Measurements from ENCODE around the gene DMRTC2. TPM values are rescaled to one million over a fixed set of nuclear protein-coding genes. Genes with fewer than 3 reads are reported as not detected.

DMRTC2 gene
- total RNA-seq (2014; rRNA removed) = not detected in 2 replicates
- polyA plus RNA-seq (2012) = not detected

- no peak for DNase-seq (ENCODE audit: low read depth)
Measured at GRCh38 chr19:41845001-41845050, at the start of gene DMRTC2. DMRTC2 (plus strand) TSS chr19:41845042; CDS start chr19:41847429, 2,387 bp downstream.

DNA sequence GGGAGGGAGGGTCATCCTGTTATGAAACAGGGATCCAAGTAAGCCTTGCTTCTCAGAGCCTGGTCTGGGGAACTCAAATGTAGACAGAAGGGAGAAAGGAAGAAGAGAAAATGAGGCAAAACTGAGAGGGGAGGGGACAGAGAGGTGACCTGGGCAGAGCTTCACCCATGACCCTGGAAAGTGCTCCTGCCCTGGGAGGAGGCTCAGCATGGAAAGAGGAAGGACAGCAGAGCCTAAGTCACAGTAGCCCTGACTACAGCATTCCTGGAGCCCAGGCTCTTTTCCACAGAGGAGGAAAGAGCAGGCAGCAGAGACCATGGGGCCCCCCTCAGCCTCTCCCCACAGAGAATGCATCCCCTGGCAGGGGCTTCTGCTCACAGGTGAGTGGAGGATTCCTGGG lies 48.5 kb upstream of the DMRTC2 start, which contains the start of gene CEACAM3:
Gene CEACAM3, plus strand, starts transcription at position 226 of the 400 bp plus-strand sequence. Its CDS starts 91 bp downstream, at position 317.
- no peak for DNase-seq (ENCODE audit: low read depth)

- DNase-seq (ENCODE audit: low read depth) = no peak
Measured at GRCh38 chr19:41796901-41797300, 47.9 kb upstream of the DMRTC2 start.

DNA sequence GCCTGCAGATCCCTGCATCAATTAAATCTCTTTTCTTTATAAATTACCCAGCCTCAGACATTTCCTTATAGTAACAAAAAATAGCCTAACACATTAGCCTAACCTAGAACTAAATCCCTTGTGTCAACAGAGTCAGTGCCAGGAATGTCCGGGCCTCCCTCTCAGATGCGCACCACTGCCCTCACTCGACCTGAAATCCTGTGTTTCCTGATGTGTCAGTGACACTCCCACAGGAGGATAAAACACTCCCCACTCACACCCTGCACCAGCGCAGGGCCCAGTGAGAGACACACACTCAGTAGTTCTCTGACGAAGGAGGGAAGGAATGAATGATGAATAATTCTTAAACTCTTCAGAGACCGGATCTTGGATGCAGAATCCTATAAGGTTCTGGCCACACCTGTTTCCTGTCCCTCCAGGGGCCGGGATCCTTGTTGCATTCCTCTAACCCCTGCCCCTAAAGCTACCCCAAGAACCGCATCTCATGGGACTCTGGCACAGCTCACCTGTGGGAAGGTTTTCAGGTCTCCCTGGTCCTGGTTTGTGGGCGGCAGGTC lies 45.3 kb upstream of the DMRTC2 start:
- DNase-seq (ENCODE audit: low read depth) = no peak

DNA sequence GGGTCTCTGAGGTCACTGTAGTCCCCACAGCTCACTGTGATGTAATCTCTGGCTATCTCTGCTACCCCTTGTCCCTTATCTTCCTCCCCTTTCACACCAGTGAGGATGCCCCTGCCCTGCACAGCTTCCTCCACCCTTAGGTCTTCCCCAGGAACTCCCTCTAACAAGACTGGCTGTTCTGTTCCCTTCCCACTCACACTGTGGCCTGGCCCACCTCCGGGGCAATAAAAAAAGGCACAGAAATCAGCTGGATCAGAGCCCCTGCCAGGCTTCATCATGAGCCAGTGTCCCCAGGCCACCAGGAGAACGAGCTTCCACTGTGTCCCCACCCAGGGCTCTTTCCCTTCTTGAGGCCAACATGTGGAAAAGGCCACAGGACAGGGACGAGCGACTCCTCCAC lies 43.8 kb upstream of the DMRTC2 start:
- no peak for DNase-seq (ENCODE audit: low read depth)

GRCh38 chr19:41801792-41802211 lies 43.0 kb upstream of the DMRTC2 start:
- no peak for DNase-seq (ENCODE audit: low read depth)

DNA sequence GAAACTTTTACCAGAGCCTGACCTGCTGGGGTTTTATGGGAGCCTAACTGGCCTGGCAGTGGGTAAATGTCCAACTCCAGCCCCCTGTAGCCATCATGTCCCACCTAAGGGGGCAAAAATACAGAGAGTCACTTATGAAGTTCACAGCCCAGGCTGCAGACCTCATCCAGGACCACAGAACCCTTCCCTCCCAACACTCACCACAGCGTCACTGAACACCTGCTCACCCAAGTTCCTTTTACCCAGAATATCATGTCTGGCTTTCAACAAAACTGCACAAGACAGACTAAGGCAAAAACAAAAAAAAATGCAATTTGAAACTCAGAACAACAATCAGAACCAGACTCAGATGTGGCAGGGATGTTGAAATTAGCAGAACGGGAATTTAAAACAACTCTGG lies 42.1 kb upstream of the DMRTC2 start:
- no peak for DNase-seq (ENCODE audit: low read depth)

DNA sequence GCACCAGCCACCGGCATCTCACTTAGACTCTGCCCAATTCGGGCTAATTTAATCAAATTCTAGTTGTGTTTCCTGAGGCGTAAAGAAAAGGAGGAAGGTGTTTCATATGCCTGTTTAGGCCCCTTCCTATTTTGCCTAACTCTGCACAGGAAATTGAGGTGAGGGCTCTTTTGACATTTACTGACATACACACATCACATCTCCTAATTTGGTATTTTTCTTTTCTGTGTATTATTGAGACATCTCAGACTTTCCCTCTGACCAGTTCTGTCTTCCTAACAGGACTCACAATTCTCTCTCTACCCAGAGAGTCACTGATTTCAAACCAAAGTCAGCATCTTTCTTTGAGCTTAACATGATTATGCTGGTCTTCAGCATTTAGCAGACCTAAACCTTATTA lies 40.5 kb upstream of the DMRTC2 start:
- DNase-seq (ENCODE audit: low read depth) = no peak

GRCh38 chr19:41807176-41807575 lies 37.7 kb upstream of the DMRTC2 start:
- no peak for DNase-seq (ENCODE audit: low read depth)

- DNase-seq (ENCODE audit: low read depth) = no peak
Measured at GRCh38 chr19:41808663-41809566, 35.9 kb upstream of the DMRTC2 start.

DNA sequence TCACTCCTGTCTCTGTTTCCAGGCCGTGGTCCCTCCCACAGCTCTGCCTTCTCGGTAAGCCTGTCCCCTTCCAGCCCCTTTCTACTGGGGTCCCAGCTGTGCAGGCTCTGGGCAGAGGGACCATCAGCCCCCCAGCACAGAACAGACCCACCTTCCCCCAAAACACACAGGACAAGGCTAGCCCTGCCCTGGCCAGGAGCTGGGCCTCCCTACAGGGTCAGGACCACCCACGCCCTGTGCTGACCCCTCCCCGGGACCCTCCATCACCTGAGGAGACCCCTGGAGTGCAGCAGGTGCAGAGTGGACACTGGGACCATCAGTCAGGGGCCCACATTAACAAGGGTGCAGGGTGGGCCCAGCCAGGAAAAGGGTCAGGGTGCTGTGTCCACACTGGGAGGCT lies 34.5 kb upstream of the DMRTC2 start:
- DNase-seq (ENCODE audit: low read depth) = no peak

- DNase-seq (ENCODE audit: low read depth) = no peak
Measured at GRCh38 chr19:41811036-41811435, 33.8 kb upstream of the DMRTC2 start.

DNA sequence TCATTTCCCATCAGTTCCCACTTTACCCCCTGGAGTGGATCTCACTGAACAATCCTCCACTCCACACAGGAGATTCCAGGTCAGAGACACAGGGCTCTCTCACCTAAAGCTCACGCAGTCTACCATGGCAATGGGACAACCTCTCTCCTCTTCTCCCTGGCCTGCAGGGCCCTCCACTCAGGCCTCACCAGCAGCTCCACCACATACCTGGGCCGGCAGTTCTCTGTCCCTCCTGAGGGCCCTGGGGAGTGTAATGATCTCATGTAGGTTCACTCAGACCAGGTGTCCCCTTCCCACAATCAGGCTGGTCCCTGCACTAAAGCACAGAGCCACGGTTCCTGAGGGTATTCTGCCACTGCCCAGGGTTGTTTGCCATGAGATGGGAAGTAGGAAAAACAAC lies 32.9 kb upstream of the DMRTC2 start:
- DNase-seq (ENCODE audit: low read depth) = no peak

GRCh38 chr19:41813911-41814310 lies 30.9 kb upstream of the DMRTC2 start:
- DNase-seq (ENCODE audit: low read depth) = no peak

GRCh38 chr19:41815301-41815700 lies 29.5 kb upstream of the DMRTC2 start:
- no peak for DNase-seq (ENCODE audit: low read depth)

DNA sequence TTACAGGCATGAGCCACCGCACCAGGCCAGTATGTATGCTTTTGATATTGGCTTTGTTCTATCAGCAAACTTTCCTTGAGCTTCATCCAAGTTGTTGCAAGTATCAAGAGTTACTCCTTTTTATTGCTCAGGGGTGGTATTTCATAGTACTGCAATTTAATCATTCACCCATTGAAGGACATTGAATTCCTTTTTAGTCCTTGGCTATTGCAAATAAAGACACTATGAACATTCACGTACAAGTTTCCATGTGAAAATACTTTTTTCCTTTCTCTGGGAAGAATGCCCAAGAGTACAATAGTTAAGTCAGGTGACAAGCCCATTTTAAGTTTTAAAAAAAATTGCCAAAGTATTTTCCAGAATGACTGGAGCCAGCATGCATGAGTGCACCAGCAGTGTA lies 28.1 kb upstream of the DMRTC2 start:
- DNase-seq (ENCODE audit: low read depth) = no peak

GRCh38 chr19:41821003-41821735 lies 23.7 kb upstream of the DMRTC2 start:
- peak; percentile 13 for DNase-seq (ENCODE audit: low read depth)

DNA sequence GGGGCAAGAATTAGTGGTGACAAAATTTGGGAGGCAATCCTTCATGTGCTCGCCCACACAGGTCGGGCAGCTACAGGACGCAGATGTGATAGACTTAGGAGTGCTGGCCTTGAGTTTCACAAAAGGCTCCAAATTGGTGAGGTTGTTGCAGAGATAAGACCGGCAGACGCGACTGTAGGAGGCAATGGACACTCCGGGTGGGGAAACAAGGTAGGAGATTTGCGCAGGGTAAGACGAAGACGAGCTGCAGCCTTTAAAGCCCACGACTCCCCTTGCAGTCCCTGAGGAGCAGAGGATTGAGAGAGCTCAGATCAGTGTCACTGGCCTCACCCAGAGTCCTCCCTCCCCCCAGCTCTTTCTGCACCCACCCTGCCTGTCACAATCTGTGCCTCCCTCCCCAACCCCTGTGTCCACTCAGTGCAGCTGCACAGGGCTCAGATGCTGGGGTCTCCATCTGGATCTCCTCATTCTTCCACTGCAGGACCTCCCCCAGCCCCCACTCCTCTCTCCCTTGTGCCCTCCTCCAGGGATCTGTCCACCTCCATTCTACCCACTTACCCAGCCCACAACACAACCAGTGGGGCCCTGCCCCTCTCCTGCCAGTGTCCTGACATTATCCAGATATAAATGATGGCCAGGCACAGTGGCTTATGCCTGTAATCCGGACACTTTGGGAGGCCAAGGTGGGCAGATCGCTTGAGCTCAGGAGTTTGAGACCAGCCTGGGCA lies 6.7 kb upstream of the DMRTC2 start:
- DNase-seq (ENCODE audit: low read depth) = no peak

GRCh38 chr19:41839211-41839610 lies 5.6 kb upstream of the DMRTC2 start:
- DNase-seq (ENCODE audit: low read depth) = no peak

DNA sequence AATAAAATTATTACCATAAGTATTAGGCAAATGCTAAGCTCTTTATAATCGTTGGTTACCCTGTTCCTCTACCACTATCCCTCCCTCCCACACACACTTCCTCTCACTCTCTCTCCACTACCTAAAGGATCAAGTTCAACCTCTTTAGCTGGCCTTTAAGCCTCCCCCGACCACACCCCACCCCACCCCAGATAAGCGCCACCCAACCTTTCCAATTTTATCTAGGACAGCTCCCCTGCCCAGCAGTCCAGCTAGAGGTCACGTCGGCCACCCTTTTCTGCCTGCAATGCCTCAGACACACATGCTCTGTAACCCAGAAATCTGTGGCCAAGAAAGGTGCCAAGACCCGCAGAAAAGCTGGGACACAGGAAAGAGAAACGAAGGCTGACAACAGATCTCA lies 1.5 kb upstream of the DMRTC2 start:
- DNase-seq (ENCODE audit: low read depth) = no peak

- DNase-seq (ENCODE audit: low read depth) = no peak
Measured at GRCh38 chr19:41844601-41845000, 241 bp upstream of the DMRTC2 start, which contains the start of gene LYPD4. LYPD4 (minus strand) TSS chr19:41844683; CDS start chr19:41839285, 5,398 bp downstream.

DNA sequence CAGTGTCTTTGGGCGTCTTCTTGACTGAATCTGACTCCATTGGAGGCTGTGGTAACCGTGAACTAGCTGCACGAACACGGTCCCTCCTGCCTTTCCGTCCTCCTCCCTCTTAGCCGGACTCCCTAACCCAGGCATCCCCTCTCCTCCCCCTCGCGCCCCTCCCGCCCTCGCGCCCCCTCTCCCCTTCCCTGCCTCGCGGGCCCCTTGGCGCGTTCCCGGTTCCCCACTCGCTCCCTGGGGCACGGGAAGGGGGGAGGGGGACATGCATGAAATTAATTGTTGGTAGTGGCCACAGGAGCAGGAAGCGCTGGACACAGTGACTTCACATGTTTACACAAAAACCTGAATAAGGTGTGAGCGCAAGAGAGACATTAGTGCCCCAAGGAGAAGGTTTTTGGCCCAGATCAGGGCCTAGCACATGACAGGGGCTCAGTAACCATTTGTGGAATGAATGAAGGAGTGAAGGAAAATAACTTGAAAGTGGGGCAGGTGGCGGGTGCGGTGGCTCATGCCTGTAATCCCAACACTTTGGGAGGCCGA lies 279 bp downstream of the DMRTC2 start:
- DNase-seq (ENCODE audit: low read depth) = no peak

All from LHCN-M2 (cell line).